OCI-LY3 (cell line): ENCODE data around the gene ZNF391.
"Not testable (repeated sequence)": the region's sequence is repeated elsewhere in the genome, so short reads cannot be mapped to it uniquely, and the experiment has no call there.

Experiments used
- H2AFZ ChIP-seq: fragments of 200-600, 300-600 bp; shearing (Covaris generic); 2 replicates; pipeline ENCODE4 v1.6.0; 2014; ENCODE audit warnings: antibody characterized with exemption, low read depth, low read length
- H3K27ac ChIP-seq: fragments of 200-600, 300-600 bp; sonication (generic); 2 replicates; pipeline ENCODE4 v1.5.1; 2014; ENCODE audit warnings: mild to moderate bottlenecking, low read length, moderate library complexity, mixed read lengths
- H3K27me3 ChIP-seq: fragments of 200-600, 300-600 bp; sonication (generic); 2 replicates; pipeline ENCODE4 v1.6.1; 2014; ENCODE audit warnings: low read depth, low read length, mixed read lengths
- H3K36me3 ChIP-seq: fragments of 200-600, 300-600 bp; sonication (generic); replicated peaks from 2 replicates; pipeline ENCODE3; 2014; ENCODE audit warnings: low read depth, low read length, mixed read lengths
- H3K4me1 ChIP-seq: fragments of 300-600, 200-600 bp; sonication (generic); 2 replicates; pipeline ENCODE4 v1.6.1; 2014; ENCODE audit warnings: low read length, mixed read lengths
- H3K4me2 ChIP-seq: fragments of 200-600, 300-600 bp; sonication (generic); 2 replicates; pipeline ENCODE4 v1.6.1; 2014; ENCODE audit warnings: low read length, mixed read lengths
- H3K4me3 ChIP-seq: fragments of 300-600, 200-600 bp; sonication (generic); 2 replicates; pipeline ENCODE4 v1.5.1; 2014; ENCODE audit warnings: antibody characterized with exemption, mild to moderate bottlenecking, low read length, moderate library complexity
- H3K79me2 ChIP-seq: fragments of 300-600, 200-600 bp; shearing (Covaris generic); 2 replicates; pipeline ENCODE4 v1.6.1; 2014; ENCODE audit warnings: mild to moderate bottlenecking, low read length, mixed read lengths
- H3K9ac ChIP-seq: fragments of 300-600, 200-600 bp; shearing (Covaris generic); 2 replicates; pipeline ENCODE4 v1.6.0; 2014; ENCODE audit warnings: mild to moderate bottlenecking, low read length, moderate library complexity
- H3K9me3 ChIP-seq: fragments of 200-600, 300-600 bp; shearing (Covaris generic); 2 replicates; pipeline ENCODE4 v1.6.1; 2014; ENCODE audit warnings: low read length, mixed read lengths; ENCODE audit not compliant: insufficient read depth
- H4K20me1 ChIP-seq: fragments of 200-600, 300-600 bp; sonication (generic); 2 replicates; pipeline ENCODE4 v1.6.1; 2016; ENCODE audit warnings: low read length, mixed read lengths; ENCODE audit not compliant: insufficient read depth
- EZH2phosphoT487 ChIP-seq: fragments of 200-600 bp; shearing (Covaris generic); IDR thresholded peaks from 2 replicates; pipeline ENCODE4 v1.6.1; 2018; ENCODE audit warnings: antibody characterized with exemption, mixed run types, low read depth
- TF ChIP-seq, protein P1 (sequence below): fragments of 200-600, 300-600 bp; sonication (generic); IDR thresholded peaks from 2 replicates; pipeline ENCODE4 v1.5.1; 2014; ENCODE audit warnings: antibody characterized with exemption, low read length, low read depth

The ZNF391 gene

DNA sequence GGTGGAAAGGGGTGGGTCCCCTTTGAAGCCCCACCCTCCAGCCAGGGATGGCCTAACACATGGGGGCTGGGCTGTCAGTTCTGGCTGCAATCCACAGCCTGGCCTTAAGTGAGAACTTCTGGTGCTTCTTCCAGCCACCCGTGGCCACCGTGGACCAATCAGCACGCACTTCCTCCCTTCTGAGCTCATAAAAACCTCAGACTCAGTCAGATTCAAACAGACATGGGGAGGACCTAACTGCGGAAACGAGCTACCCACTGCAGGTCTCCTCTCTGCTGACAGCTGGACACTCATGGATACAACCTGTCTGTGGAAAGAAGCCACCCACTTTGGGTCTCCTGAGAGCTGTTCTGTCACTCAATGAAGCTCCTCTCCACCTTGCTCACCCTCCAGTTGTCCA, 20.4 kb upstream of the ZNF391 start:
- no peaks in the 10 kb centered on the region for H3K36me3 ChIP-seq
- H3K9me3 ChIP-seq = no peaks in the 10 kb centered on the region
- no peak overlapping the region for H3K9ac ChIP-seq
- H3K4me3 ChIP-seq = no peak overlapping the region
- H2AFZ ChIP-seq = no peak overlapping the region
- H4K20me1 ChIP-seq = no peaks in the 10 kb centered on the region
- H3K79me2 ChIP-seq = no peaks in the 10 kb centered on the region
- no peak overlapping the region for H3K27ac ChIP-seq
- H3K4me2 ChIP-seq = no peak overlapping the region
- TF ChIP-seq, protein P1, sequence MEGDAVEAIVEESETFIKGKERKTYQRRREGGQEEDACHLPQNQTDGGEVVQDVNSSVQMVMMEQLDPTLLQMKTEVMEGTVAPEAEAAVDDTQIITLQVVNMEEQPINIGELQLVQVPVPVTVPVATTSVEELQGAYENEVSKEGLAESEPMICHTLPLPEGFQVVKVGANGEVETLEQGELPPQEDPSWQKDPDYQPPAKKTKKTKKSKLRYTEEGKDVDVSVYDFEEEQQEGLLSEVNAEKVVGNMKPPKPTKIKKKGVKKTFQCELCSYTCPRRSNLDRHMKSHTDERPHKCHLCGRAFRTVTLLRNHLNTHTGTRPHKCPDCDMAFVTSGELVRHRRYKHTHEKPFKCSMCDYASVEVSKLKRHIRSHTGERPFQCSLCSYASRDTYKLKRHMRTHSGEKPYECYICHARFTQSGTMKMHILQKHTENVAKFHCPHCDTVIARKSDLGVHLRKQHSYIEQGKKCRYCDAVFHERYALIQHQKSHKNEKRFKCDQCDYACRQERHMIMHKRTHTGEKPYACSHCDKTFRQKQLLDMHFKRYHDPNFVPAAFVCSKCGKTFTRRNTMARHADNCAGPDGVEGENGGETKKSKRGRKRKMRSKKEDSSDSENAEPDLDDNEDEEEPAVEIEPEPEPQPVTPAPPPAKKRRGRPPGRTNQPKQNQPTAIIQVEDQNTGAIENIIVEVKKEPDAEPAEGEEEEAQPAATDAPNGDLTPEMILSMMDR = no peak
- no peak for TF ChIP-seq EZH2phosphoT487
- no peaks in the 10 kb centered on the region for H3K27me3 ChIP-seq
- H3K4me1 ChIP-seq = no peaks in the 10 kb centered on the region

GRCh38 chr6:27370391-27370790, 18.2 kb upstream of the ZNF391 start:
- no peaks in the 10 kb centered on the region for H4K20me1 ChIP-seq
- no peak overlapping the region for H3K9ac ChIP-seq
- H2AFZ ChIP-seq = no peak overlapping the region
- no peaks in the 10 kb centered on the region for H3K36me3 ChIP-seq
- H3K4me2 ChIP-seq = no peak overlapping the region
- H3K27ac ChIP-seq = no peak overlapping the region
- no peaks in the 10 kb centered on the region for H3K27me3 ChIP-seq
- no peaks in the 10 kb centered on the region for H3K9me3 ChIP-seq
- no peak overlapping the region for H3K4me3 ChIP-seq
- TF ChIP-seq, protein P1 = no peak
- no peak for TF ChIP-seq EZH2phosphoT487
- H3K4me1 ChIP-seq = no peaks in the 10 kb centered on the region
- no peaks in the 10 kb centered on the region for H3K79me2 ChIP-seq

DNA sequence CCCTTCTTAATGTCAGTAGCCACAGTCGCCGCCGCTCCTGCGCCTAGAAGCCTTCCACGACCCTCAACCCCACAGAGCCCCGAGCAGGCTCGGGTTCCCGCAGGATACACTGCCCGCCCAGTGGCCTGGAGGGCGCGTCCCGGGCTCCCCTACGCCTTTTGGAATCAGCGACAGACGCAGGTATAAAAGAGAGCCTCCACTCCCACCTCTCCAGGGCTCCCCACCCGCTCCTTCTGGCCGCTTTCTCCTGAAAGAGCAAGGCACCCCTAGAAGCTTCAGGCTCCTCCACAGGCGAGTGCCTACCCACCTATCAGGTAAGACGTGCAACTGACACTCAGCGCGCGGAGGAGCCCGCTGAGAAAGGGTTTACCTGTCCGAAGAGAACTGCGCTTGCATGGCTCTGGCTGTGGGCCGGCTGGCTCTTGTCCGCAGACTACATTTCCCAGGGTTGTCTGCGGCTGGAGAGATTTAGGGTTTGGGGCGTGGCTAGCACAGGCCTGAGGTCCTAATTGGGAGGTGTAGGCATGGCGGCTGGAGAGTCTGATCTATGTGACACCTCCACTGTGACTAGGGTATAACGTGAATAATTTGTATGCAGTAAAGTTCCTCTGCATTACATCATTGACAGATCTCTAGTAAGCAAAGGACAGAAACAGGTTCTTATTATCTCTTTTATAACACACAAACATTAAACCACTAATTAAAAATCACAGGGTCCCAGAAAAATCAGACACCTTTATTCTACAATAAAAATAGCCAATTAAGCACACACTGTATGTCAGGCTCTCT, 13.5 kb upstream of the ZNF391 start:
- H2AFZ ChIP-seq = no peak overlapping the region
- no peak for TF ChIP-seq EZH2phosphoT487
- TF ChIP-seq, protein P1 = no peak
- H3K4me1 ChIP-seq = no peaks in the 10 kb centered on the region
- H3K27ac ChIP-seq = no peak overlapping the region
- no peak overlapping the region for H3K9ac ChIP-seq
- no peaks in the 10 kb centered on the region for H3K27me3 ChIP-seq
- H4K20me1 ChIP-seq = no peaks in the 10 kb centered on the region
- H3K36me3 ChIP-seq = no peaks in the 10 kb centered on the region
- H3K4me3 ChIP-seq = no peak overlapping the region
- no peak overlapping the region for H3K4me2 ChIP-seq
- H3K79me2 ChIP-seq = no peaks in the 10 kb centered on the region
- no peaks in the 10 kb centered on the region for H3K9me3 ChIP-seq

DNA sequence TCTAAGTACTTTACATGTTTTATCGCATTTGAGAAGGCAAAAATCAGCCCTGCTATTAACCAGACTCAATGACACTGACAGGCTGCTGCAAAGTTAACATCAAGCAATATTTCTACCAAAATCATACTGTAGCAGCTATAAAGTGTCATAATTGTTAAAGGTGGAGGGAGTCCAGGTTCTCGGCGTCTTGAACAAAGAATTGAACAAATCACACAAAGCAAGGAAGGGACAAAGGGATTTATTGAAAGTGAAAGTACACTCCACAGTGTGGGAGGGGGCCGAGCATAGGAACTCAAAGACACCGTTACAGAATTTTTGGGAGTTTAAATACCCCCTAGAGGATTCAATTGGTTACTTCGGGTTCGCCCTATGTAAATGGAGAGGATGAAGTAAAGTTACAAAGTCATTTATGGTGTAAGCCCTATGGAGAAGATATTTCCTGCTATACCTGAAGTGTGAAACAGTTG, 12.9 kb upstream of the ZNF391 start:
- Histone ChIP-seq H3K27me3 (no peaks in the 10 kb centered on the region), H3K4me1 (no peaks in the 10 kb centered on the region), H3K4me2 (no peak overlapping the region), H3K36me3 (no peaks in the 10 kb centered on the region), H3K9ac (no peak overlapping the region), H4K20me1 (no peaks in the 10 kb centered on the region), H3K9me3 (no peaks in the 10 kb centered on the region), H3K4me3 (no peak overlapping the region), H2AFZ (no peak overlapping the region), H3K79me2 (no peaks in the 10 kb centered on the region), H3K27ac (no peak overlapping the region)
- TF ChIP-seq EZH2phosphoT487 = no peak
- TF ChIP-seq, protein P1 = no peak

DNA sequence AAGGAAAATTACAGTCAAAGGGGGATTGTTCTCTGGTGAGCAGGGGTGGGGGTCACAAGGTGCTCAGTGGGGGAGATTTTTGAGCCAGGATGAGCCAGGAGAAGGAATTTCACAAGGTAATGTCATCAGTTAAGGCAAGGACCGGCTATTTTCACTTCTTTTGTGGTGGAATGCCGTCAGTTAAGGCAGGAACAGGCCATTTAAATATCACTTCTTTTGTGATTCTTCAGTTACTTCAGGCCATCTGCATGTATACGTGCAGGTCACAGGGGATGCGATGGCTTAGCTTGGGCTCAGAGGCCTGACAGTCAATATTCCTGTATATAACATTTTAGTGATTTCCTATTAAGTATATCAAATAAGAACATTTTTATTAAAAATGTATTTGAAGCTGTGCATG, 10.2 kb upstream of the ZNF391 start:
- not testable (repeated sequence) for H3K4me2 ChIP-seq, H3K9ac ChIP-seq, H3K79me2 ChIP-seq, H3K27ac ChIP-seq, H3K4me3 ChIP-seq, H3K27me3 ChIP-seq, H3K36me3 ChIP-seq, H3K9me3 ChIP-seq, H4K20me1 ChIP-seq, H3K4me1 ChIP-seq, H2AFZ ChIP-seq

GRCh38 chr6:27381001-27381400, 7.6 kb upstream of the ZNF391 start:
- H3K4me1 ChIP-seq, H3K4me2 ChIP-seq, H3K9ac ChIP-seq, H3K4me3 ChIP-seq, H3K27ac ChIP-seq, H2AFZ ChIP-seq, H3K27me3 ChIP-seq, H3K79me2 ChIP-seq, H3K36me3 ChIP-seq, H3K9me3 ChIP-seq, H4K20me1 ChIP-seq: not testable (repeated sequence)
